MM.1S (cell line): Measurements from ENCODE around the gene CMIP.

Source experiments
- DNase-seq: peaks from one replicate; pipeline ENCODE4 v3.0.0-alpha.2; 2015
- H2AFZ ChIP-seq: fragments of 300-600 bp; sonication (generic); 2 replicates; pipeline ENCODE4 v1.6.0; 2016; ENCODE audit warnings: antibody characterized with exemption, low read length
- H3F3A ChIP-seq: fragments of 300-600 bp; sonication (generic); 2 replicates; pipeline ENCODE4 v1.6.1; 2016; ENCODE audit warnings: mild to moderate bottlenecking, antibody characterized with exemption, low read length, moderate library complexity, mixed read lengths; ENCODE audit not compliant: insufficient read depth
- H3K27ac ChIP-seq: fragments of 300-600 bp; sonication (generic); 2 replicates; pipeline ENCODE4 v1.5.1; 2016; ENCODE audit warnings: mild to moderate bottlenecking, low read length
- H3K27me3 ChIP-seq: fragments of 300-600 bp; sonication (generic); replicated peaks from 2 replicates; pipeline ENCODE4 v1.6.0; 2016; ENCODE audit warnings: low read length; ENCODE audit not compliant: insufficient read depth
- H3K36me3 ChIP-seq: fragments of 300-600 bp; sonication (generic); replicated peaks from 2 replicates; pipeline ENCODE4 v1.6.1; 2016; ENCODE audit warnings: mild to moderate bottlenecking, low read length, mixed read lengths; ENCODE audit not compliant: insufficient read depth
- H3K4me1 ChIP-seq: fragments of 300-600 bp; sonication (generic); 2 replicates; pipeline ENCODE4 v1.6.1; 2016; ENCODE audit warnings: low read length, mixed read lengths
- H3K4me2 ChIP-seq: fragments of 300-600 bp; sonication (generic); 2 replicates; pipeline ENCODE4 v1.6.0; 2016; ENCODE audit warnings: low read depth, low read length
- H3K4me3 ChIP-seq: fragments of 300-600 bp; sonication (generic); 2 replicates; pipeline ENCODE4 v1.5.1; 2016; ENCODE audit warnings: low read length, mixed read lengths
- H3K79me2 ChIP-seq: fragments of 300-600 bp; sonication (generic); 2 replicates; pipeline ENCODE4 v1.6.1; 2016; ENCODE audit warnings: mixed run types, low read length, mixed read lengths
- H3K9ac ChIP-seq: fragments of 300-600 bp; sonication (generic); 2 replicates; pipeline ENCODE4 v1.6.1; 2016; ENCODE audit warnings: low read length, mixed read lengths
- H3K9me2 ChIP-seq: fragments of 300-600 bp; sonication (generic); replicated peaks from 2 replicates; pipeline ENCODE4 v1.6.1; 2016; ENCODE audit warnings: mild to moderate bottlenecking, low read length, mixed read lengths; ENCODE audit not compliant: insufficient read depth
- H3K9me3 ChIP-seq: fragments of 300-600 bp; sonication (generic); replicated peaks from 2 replicates; pipeline ENCODE4 v1.6.1; 2016; ENCODE audit warnings: mild to moderate bottlenecking, low read length, mixed read lengths; ENCODE audit not compliant: insufficient read depth
- H4K20me1 ChIP-seq: fragments of 300-600 bp; sonication (generic); 2 replicates; pipeline ENCODE4 v1.6.1; 2016; ENCODE audit warnings: mild to moderate bottlenecking, low read length, moderate library complexity, mixed read lengths; ENCODE audit not compliant: insufficient read depth
- CTCF ChIP-seq: fragments of 300-600 bp; sonication (generic); IDR thresholded peaks from 2 replicates; pipeline ENCODE4 v1.5.1; 2016; ENCODE audit warnings: antibody characterized with exemption, low read length, mixed read lengths
- EZH2 ChIP-seq: fragments of 300-600 bp; sonication (generic); optimal IDR thresholded peaks from 2 replicates; pipeline ENCODE3; 2017; ENCODE audit warnings: low read depth, mild to moderate bottlenecking, antibody characterized with exemption, low read length, mixed read lengths
- EZH2phosphoT487 ChIP-seq: fragments of 300-600 bp; sonication (generic); IDR thresholded peaks from 2 replicates; pipeline ENCODE4 v1.6.1; 2018; ENCODE audit warnings: antibody characterized with exemption, low read length

Gene CMIP

GRCh38 chr16:81756615-81757356 lies 312.2 kb downstream of the CMIP start:
- Histone ChIP-seq H3F3A (no peaks in the 10 kb centered on the region), H3K79me2 (no peaks in the 10 kb centered on the region), H3K36me3 (no peaks in the 10 kb centered on the region), H3K9me3 (no peaks in the 10 kb centered on the region), H3K4me2 (no peak overlapping the region), H2AFZ (no peak overlapping the region), H3K4me1 (peaks cover 7% of the 10 kb centered on the region), H3K27me3 (no peaks in the 10 kb centered on the region), H4K20me1 (no peaks in the 10 kb centered on the region), H3K27ac (no peak overlapping the region), H3K9me2 (no peaks in the 10 kb centered on the region), H3K4me3 (no peak overlapping the region), H3K9ac (no peak overlapping the region)
- TF ChIP-seq EZH2phosphoT487 (no peak), EZH2 (no peak), CTCF (no peak)
- DNase-seq: no peak

GRCh38 chr16:81758376-81758775 lies 313.8 kb downstream of the CMIP start:
- Histone ChIP-seq H3K9me3 (no peaks in the 10 kb centered on the region), H3K27me3 (no peaks in the 10 kb centered on the region), H3F3A (no peaks in the 10 kb centered on the region), H3K27ac (no peak overlapping the region), H3K36me3 (no peaks in the 10 kb centered on the region), H3K4me2 (no peak overlapping the region), H3K9ac (no peak overlapping the region), H3K79me2 (no peaks in the 10 kb centered on the region), H3K4me3 (no peak overlapping the region), H2AFZ (no peak overlapping the region), H4K20me1 (no peaks in the 10 kb centered on the region), H3K9me2 (no peaks in the 10 kb centered on the region), H3K4me1 (no peaks in the 10 kb centered on the region)
- TF ChIP-seq EZH2phosphoT487 (no peak), EZH2 (no peak), CTCF (no peak)
- DNase-seq: no peak
